Keratinocyte (primary cell): ENCODE data around the gene IL1RAPL2.

Source experiments
- CTCF ChIP-seq, 3 experiments: IDR thresholded peaks in 1 of 3; conservative IDR thresholded peaks in 1 of 3; optimal IDR thresholded peaks in 1 of 3; 2 replicates in 2 of 3; 3 replicates in 1 of 3; pipeline versions ENCODE3 to v1.5.1; 2011; ENCODE audit warnings: low read length in 3 of 3, mild to moderate bottlenecking in 3 of 3, moderate library complexity in 2 of 3, control low read depth in 1 of 3, inconsistent platforms in 1 of 3; ENCODE audit not compliant: insufficient read depth in 2 of 3; ENCODE audit errors: extremely low read depth in 1 of 3
- EZH2 ChIP-seq: IDR thresholded peaks from one replicate; pipeline ENCODE4 v1.6.1; 2012; ENCODE audit warnings: inconsistent platforms, mild to moderate bottlenecking, low read length, moderate library complexity

- no peak for TF ChIP-seq CTCF (optimal IDR thresholded peaks at IDR 0.05 in 1 of 3, IDR thresholded peaks at IDR 0.05 in 1 of 3, conservative IDR thresholded peaks at IDR 0.05 in 1 of 3; ENCODE audit: extremely low read depth in 1 of 3, insufficient read depth in 2 of 3, low read length in 3 of 3)
- TF ChIP-seq EZH2: no peak
Observed at GRCh38 chrX:105664243-105664642, 1098.2 kb downstream of the IL1RAPL2 start.
